Measurements from ENCODE around the gene RDH11.
A peak's percentile ranks its signal among the peaks of the same experiment; 100 is the strongest.
"Not testable (repeated sequence)": the region's sequence is repeated elsewhere in the genome, so short reads cannot be mapped to it uniquely, and the experiment has no call there.

The RDH11 gene

GRCh38 chr14:67695394-67695949 is at the start of gene RDH11:
RDH11 (minus strand) TSS chr14:67695764; CDS start chr14:67695703, 61 bp downstream.
- peak within 1 kb of the TSS; percentile 98 for H3K4me3 ChIP-seq (ENCODE audit: low read depth, low read length)

- no peak overlapping the region for H3K4me3 ChIP-seq (ENCODE audit: low read depth, low read length)
These were observed 48.5 kb upstream of the RDH11 start for GRCh38 chr14:67744046-67744445.

GRCh38 chr14:67738740-67739504 is 43.4 kb upstream of the RDH11 start:
- H3K4me3 ChIP-seq (ENCODE audit: low read depth, low read length), result no peak overlapping the region

GRCh38 chr14:67736771-67737170 is 41.2 kb upstream of the RDH11 start:
- no peak overlapping the region for H3K4me3 ChIP-seq (ENCODE audit: low read depth, low read length)

GRCh38 chr14:67735336-67736147 is 40.0 kb upstream of the RDH11 start:
- H3K4me3 ChIP-seq (ENCODE audit: low read depth, low read length), result no peak overlapping the region

GRCh38 chr14:67734675-67735074 is 39.1 kb upstream of the RDH11 start:
- H3K4me3 ChIP-seq (ENCODE audit: low read depth, low read length), result no peak overlapping the region

- H3K4me3 ChIP-seq (ENCODE audit: low read depth, low read length), result no peak overlapping the region
These were observed 38.1 kb upstream of the RDH11 start for GRCh38 chr14:67733616-67734015.

GRCh38 chr14:67729072-67729885 is 33.7 kb upstream of the RDH11 start:
- H3K4me3 ChIP-seq (ENCODE audit: low read depth, low read length), result peak overlapping the region; percentile 17

GRCh38 chr14:67728258-67728657 is 32.7 kb upstream of the RDH11 start:
- no peak overlapping the region for H3K4me3 ChIP-seq (ENCODE audit: low read depth, low read length)

GRCh38 chr14:67727361-67727760 is 31.8 kb upstream of the RDH11 start:
- H3K4me3 ChIP-seq (ENCODE audit: low read depth, low read length), result no peak overlapping the region

GRCh38 chr14:67725171-67725570 is 29.6 kb upstream of the RDH11 start:
- H3K4me3 ChIP-seq (ENCODE audit: low read depth, low read length), result no peak overlapping the region

- no peak overlapping the region for H3K4me3 ChIP-seq (ENCODE audit: low read depth, low read length)
These were observed 26.7 kb upstream of the RDH11 start for GRCh38 chr14:67722293-67722692.

- H3K4me3 ChIP-seq (ENCODE audit: low read depth, low read length), result no peak overlapping the region
These were observed 26.3 kb upstream of the RDH11 start for GRCh38 chr14:67721875-67722274.

- H3K4me3 ChIP-seq (ENCODE audit: low read depth, low read length), result no peak overlapping the region
These were observed 24.3 kb upstream of the RDH11 start for GRCh38 chr14:67719866-67720265.

- H3K4me3 ChIP-seq (ENCODE audit: low read depth, low read length), result not testable (repeated sequence)
These were observed 23.8 kb upstream of the RDH11 start for GRCh38 chr14:67719385-67719784.

GRCh38 chr14:67718265-67718664 is 22.7 kb upstream of the RDH11 start:
- no peak overlapping the region for H3K4me3 ChIP-seq (ENCODE audit: low read depth, low read length)

- H3K4me3 ChIP-seq (ENCODE audit: low read depth, low read length), result no peak overlapping the region
These were observed 21.5 kb upstream of the RDH11 start for GRCh38 chr14:67717048-67717447.

GRCh38 chr14:67710209-67710608 is 14.6 kb upstream of the RDH11 start:
- H3K4me3 ChIP-seq (ENCODE audit: low read depth, low read length), result no peak overlapping the region

GRCh38 chr14:67709796-67710195 is 14.2 kb upstream of the RDH11 start:
- not testable (repeated sequence) for H3K4me3 ChIP-seq (ENCODE audit: low read depth, low read length)

- not testable (repeated sequence) for H3K4me3 ChIP-seq (ENCODE audit: low read depth, low read length)
These were observed 13.8 kb upstream of the RDH11 start for GRCh38 chr14:67709346-67709745.

- no peak overlapping the region for H3K4me3 ChIP-seq (ENCODE audit: low read depth, low read length)
These were observed 9.6 kb upstream of the RDH11 start for GRCh38 chr14:67705211-67705610.

All from iPS-11a (cell line).